ENCODE data around the gene PARP11.

Gene PARP11

DNA sequence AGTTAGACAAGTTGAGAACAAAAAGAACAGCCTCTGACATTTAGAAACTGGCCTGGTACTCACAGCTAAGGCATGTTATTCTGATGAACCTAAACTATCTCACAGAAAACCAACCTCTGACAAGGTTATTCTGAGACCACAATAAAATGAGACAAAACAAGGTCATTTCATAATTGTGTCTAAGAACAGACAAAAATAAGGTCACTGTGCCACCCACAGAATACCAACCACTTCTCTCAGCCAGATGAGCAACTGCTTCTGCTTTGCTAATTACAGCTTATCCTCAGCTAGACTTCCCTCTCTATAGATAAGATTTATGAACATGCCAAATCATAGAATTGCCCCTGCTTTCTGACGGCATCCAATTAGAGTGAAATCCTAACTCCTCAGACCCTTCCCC, 68.1 kb downstream of the PARP11 start:
- no peak overlapping the region for H3K9ac ChIP-seq (ENCODE audit: low read length)
- TF ChIP-seq EZH2phosphoT487 (IDR thresholded peaks at IDR 0.05; ENCODE audit: low read depth) = no peak
- no peak for TF ChIP-seq CTCF (IDR thresholded peaks at IDR 0.05; ENCODE audit: low read depth, low read length)
- H3K9me3 ChIP-seq (ENCODE audit: insufficient read depth, low read length) = no peaks in the 10 kb centered on the region
- H3K4me3 ChIP-seq (ENCODE audit: low read length) = no peak overlapping the region
- H3K27me3 ChIP-seq (ENCODE audit: low read depth, low read length) = no peaks in the 10 kb centered on the region
- no peaks in the 10 kb centered on the region for H3K36me3 ChIP-seq (replicated peaks; ENCODE audit: low read depth, low read length)
- no peak overlapping the region for H3K27ac ChIP-seq (ENCODE audit: low read length)
- H3K79me2 ChIP-seq (ENCODE audit: low read length) = no peaks in the 10 kb centered on the region
- H3K4me2 ChIP-seq (ENCODE audit: low read length) = no peak overlapping the region
- H4K20me1 ChIP-seq (ENCODE audit: insufficient read depth, low read length) = no peaks in the 10 kb centered on the region
- H3K4me1 ChIP-seq (ENCODE audit: low read length) = peaks cover 32% of the 10 kb centered on the region
- no peak overlapping the region for H2AFZ ChIP-seq (ENCODE audit: low read depth, low read length)

- Histone ChIP-seq H3K4me3 (ENCODE audit: low read length) (no peak overlapping the region), H3K27me3 (ENCODE audit: low read depth, low read length) (no peaks in the 10 kb centered on the region)
- TF ChIP-seq CTCF (IDR thresholded peaks at IDR 0.05; ENCODE audit: low read depth, low read length) (peak; percentile 96), EZH2phosphoT487 (IDR thresholded peaks at IDR 0.05; ENCODE audit: low read depth) (no peak)
Observed at GRCh38 chr12:3803865-3804472, 69.2 kb downstream of the PARP11 start.

GRCh38 chr12:3802721-3803120, 70.5 kb downstream of the PARP11 start:
- Histone ChIP-seq H3K27me3 (ENCODE audit: low read depth, low read length) (no peaks in the 10 kb centered on the region), H3K9me3 (ENCODE audit: insufficient read depth, low read length) (no peaks in the 10 kb centered on the region), H2AFZ (ENCODE audit: low read depth, low read length) (no peak overlapping the region), H3K9ac (ENCODE audit: low read length) (no peak overlapping the region), H4K20me1 (ENCODE audit: insufficient read depth, low read length) (no peaks in the 10 kb centered on the region), H3K27ac (ENCODE audit: low read length) (no peak overlapping the region), H3K4me2 (ENCODE audit: low read length) (no peak overlapping the region), H3K4me3 (ENCODE audit: low read length) (no peak overlapping the region), H3K79me2 (ENCODE audit: low read length) (no peaks in the 10 kb centered on the region), H3K4me1 (ENCODE audit: low read length) (peaks cover 24% of the 10 kb centered on the region), H3K36me3 (replicated peaks; ENCODE audit: low read depth, low read length) (no peaks in the 10 kb centered on the region)
- TF ChIP-seq EZH2phosphoT487 (IDR thresholded peaks at IDR 0.05; ENCODE audit: low read depth) = no peak
- TF ChIP-seq CTCF (IDR thresholded peaks at IDR 0.05; ENCODE audit: low read depth, low read length) = no peak

More at GRCh38 chr12:3803865-3804472, 69.2 kb downstream of the PARP11 start:
- no peaks in the 10 kb centered on the region for H3K9me3 ChIP-seq (ENCODE audit: insufficient read depth, low read length)
- no peaks in the 10 kb centered on the region for H4K20me1 ChIP-seq (ENCODE audit: insufficient read depth, low read length)
- H3K4me1 ChIP-seq (ENCODE audit: low read length) = peaks cover 32% of the 10 kb centered on the region
- H3K4me2 ChIP-seq (ENCODE audit: low read length) = no peak overlapping the region
- no peaks in the 10 kb centered on the region for H3K79me2 ChIP-seq (ENCODE audit: low read length)
- no peaks in the 10 kb centered on the region for H3K36me3 ChIP-seq (replicated peaks; ENCODE audit: low read depth, low read length)
- no peak overlapping the region for H2AFZ ChIP-seq (ENCODE audit: low read depth, low read length)
- H3K9ac ChIP-seq (ENCODE audit: low read length) = no peak overlapping the region
- H3K27ac ChIP-seq (ENCODE audit: low read length) = no peak overlapping the region

GRCh38 chr12:3797531-3798048, 75.6 kb downstream of the PARP11 start:
- no peaks in the 10 kb centered on the region for H3K27me3 ChIP-seq (ENCODE audit: low read depth, low read length)
- H4K20me1 ChIP-seq (ENCODE audit: insufficient read depth, low read length) = no peaks in the 10 kb centered on the region
- H3K9ac ChIP-seq (ENCODE audit: low read length) = no peak overlapping the region
- H3K4me3 ChIP-seq (ENCODE audit: low read length) = no peak overlapping the region
- peaks cover 39% of the 10 kb centered on the region for H3K4me1 ChIP-seq (ENCODE audit: low read length)
- no peaks in the 10 kb centered on the region for H3K9me3 ChIP-seq (ENCODE audit: insufficient read depth, low read length)
- H3K79me2 ChIP-seq (ENCODE audit: low read length) = no peaks in the 10 kb centered on the region
- no peak overlapping the region for H2AFZ ChIP-seq (ENCODE audit: low read depth, low read length)
- TF ChIP-seq CTCF (IDR thresholded peaks at IDR 0.05; ENCODE audit: low read depth, low read length) = no peak
- TF ChIP-seq EZH2phosphoT487 (IDR thresholded peaks at IDR 0.05; ENCODE audit: low read depth) = no peak
- no peaks in the 10 kb centered on the region for H3K36me3 ChIP-seq (replicated peaks; ENCODE audit: low read depth, low read length)
- H3K4me2 ChIP-seq (ENCODE audit: low read length) = no peak overlapping the region
- H3K27ac ChIP-seq (ENCODE audit: low read length) = no peak overlapping the region
